Measurements from ENCODE around the gene AJAP1.

GRCh38 chr1:4630561-4630960, 23.8 kb upstream of the AJAP1 start:
- TF ChIP-seq CTCF (IDR thresholded peaks at IDR 0.05): no peak
- TF ChIP-seq POLR2AphosphoS5 (IDR thresholded peaks at IDR 0.05): no peak
- TF ChIP-seq POLR2A (IDR thresholded peaks at IDR 0.05): no peak
- TF ChIP-seq EP300 (IDR thresholded peaks at IDR 0.05): no peak

All from sigmoid colon (tissue), 4 donors.